Activated T-cell treated with anti-CD3 and anti-CD28 coated beads, Interleukin-2, amount 50 U/mL, for 24 hours (primary cell): ENCODE measurements around the gene CIDEA.

Source experiments
- DNase-seq: peaks from one replicate; pipeline ENCODE4 v3.0.0-alpha.2; 2020
- H3K27ac Mint-ChIP-seq: 2 replicates; pipeline ENCODE4 v1.8.0; 2020; ENCODE audit warnings: mild to moderate bottlenecking, mixed read lengths
- H3K27me3 Mint-ChIP-seq: 2 replicates; pipeline ENCODE4 v1.8.0; 2020; ENCODE audit warnings: mixed read lengths
- H3K36me3 Mint-ChIP-seq: 2 replicates; pipeline ENCODE4 v1.8.0; 2020; ENCODE audit warnings: low read depth, mixed read lengths
- H3K4me1 Mint-ChIP-seq: 2 replicates; pipeline ENCODE4 v1.8.0; 2020; ENCODE audit warnings: low read depth, mixed read lengths
- H3K4me3 Mint-ChIP-seq: 2 replicates; pipeline ENCODE4 v1.8.0; 2020; ENCODE audit warnings: mild to moderate bottlenecking, moderate library complexity, mixed read lengths
- H3K9me3 Mint-ChIP-seq: 2 replicates; pipeline ENCODE4 v1.8.0; 2020; ENCODE audit warnings: mixed read lengths

Gene CIDEA

DNA sequence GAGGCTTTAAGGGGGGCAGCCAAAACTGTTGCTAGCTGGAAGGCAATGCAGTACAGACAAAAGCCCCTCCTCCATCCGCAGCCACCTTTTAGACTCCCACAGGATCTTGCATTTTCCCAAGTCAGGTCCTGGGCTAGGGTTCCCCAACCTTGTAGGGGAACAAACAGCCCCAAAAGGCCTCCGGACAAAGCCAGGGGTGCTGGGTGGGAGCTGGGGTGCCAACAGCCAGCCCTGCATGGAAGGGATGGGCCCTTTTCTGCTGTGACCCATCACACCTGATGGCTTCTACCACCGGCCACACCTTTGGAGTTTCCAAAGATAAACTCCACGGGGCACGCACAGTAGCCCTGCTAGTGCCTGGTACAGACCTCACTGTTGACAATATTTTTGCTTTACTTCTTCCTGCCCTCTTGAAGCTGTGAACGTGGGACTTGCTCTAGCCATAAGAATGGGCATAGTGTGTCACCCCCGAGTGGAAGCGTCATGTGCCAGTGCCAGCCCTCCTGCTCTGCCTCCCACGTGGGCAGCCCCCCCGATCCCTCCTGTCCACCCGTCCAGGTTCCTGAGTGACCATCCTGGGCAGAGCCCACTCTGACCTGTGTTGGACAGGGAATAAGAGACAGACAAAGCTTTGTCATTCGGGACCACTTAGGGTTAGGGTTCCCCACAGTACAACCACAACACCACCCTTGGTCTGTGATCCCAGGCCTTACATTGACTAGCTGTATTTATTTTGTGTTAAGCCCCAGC, 72.7 kb downstream of the CIDEA start:
- no peaks in the 10 kb centered on the region for H3K9me3 Mint-ChIP-seq
- no peak for DNase-seq
- H3K27ac Mint-ChIP-seq = no peak overlapping the region
- no peak overlapping the region for H3K4me3 Mint-ChIP-seq
- no peaks in the 10 kb centered on the region for H3K27me3 Mint-ChIP-seq
- H3K36me3 Mint-ChIP-seq = peaks cover 87% of the 10 kb centered on the region
- peaks cover 5% of the 10 kb centered on the region for H3K4me1 Mint-ChIP-seq
